HFFc6 (cell line): Measurements from ENCODE around the gene HNRNPH1. TPM values are rescaled to one million over a fixed set of nuclear protein-coding genes. Genes with fewer than 3 reads are reported as not detected.

ENCODE experiments used
- DNase-seq: peaks from one replicate; pipeline ENCODE4 v3.0.0-alpha.2; 2018
- H3K27ac Mint-ChIP-seq: 2 replicates; pipeline ENCODE4 v1.8.0; 2020; ENCODE audit warnings: mild to moderate bottlenecking, mixed read lengths
- H3K27me3 Mint-ChIP-seq: 2 replicates; pipeline ENCODE4 v1.8.0; 2021; ENCODE audit warnings: mild to moderate bottlenecking, moderate library complexity, mixed read lengths; ENCODE audit not compliant: insufficient read depth
- H3K36me3 Mint-ChIP-seq: 2 replicates; pipeline ENCODE4 v1.8.0; 2021; ENCODE audit warnings: low read depth, mixed read lengths
- H3K4me1 Mint-ChIP-seq: 2 replicates; pipeline ENCODE4 v1.8.0; 2020; ENCODE audit warnings: low read depth, mixed read lengths
- H3K4me3 Mint-ChIP-seq: 2 replicates; pipeline ENCODE4 v1.8.0; 2020; ENCODE audit warnings: mild to moderate bottlenecking, moderate library complexity, mixed read lengths
- H3K9me3 Mint-ChIP-seq: 2 replicates; pipeline ENCODE4 v1.8.0; 2020; ENCODE audit warnings: mild to moderate bottlenecking, mixed read lengths
- CTCF ChIP-seq: fragments of 200-600 bp; sonication (generic); IDR thresholded peaks from 2 replicates; pipeline ENCODE4 v1.5.0; 2021; ENCODE audit warnings: antibody characterized with exemption, mild to moderate bottlenecking
- total RNA-seq, 6 experiments: library from RNA; stranded (reverse); fragmentation: NEBNext Ultra II Directional; extraction: Animal tissue kit (Norgen Biotek cat#: 25700); gene quantifications; 2 replicates in 1 of 6; 3 replicates in 5 of 6; pipeline ENCODE4 v1.2.3, GENCODE V29; 2021

The HNRNPH1 gene
- total RNA-seq, 6 experiments from 2014 or later: 286 to 401 (median 358) TPM

- no peak for DNase-seq
- Mint-ChIP-seq H3K36me3 (peaks cover 12% of the 10 kb centered on the region), H3K9me3 (no peaks in the 10 kb centered on the region)
Observed at GRCh38 chr5:179577286-179577960, 46.0 kb downstream of the HNRNPH1 start.

GRCh38 chr5:179572386-179572785 is 51.1 kb downstream of the HNRNPH1 start:
- Mint-ChIP-seq H3K36me3 (peaks cover 24% of the 10 kb centered on the region), H3K4me3 (no peak overlapping the region), H3K9me3 (no peaks in the 10 kb centered on the region), H3K4me1 (no peaks in the 10 kb centered on the region), H3K27me3 (peaks cover 5% of the 10 kb centered on the region), H3K27ac (no peak overlapping the region)
- no peak for DNase-seq
- no peak for TF ChIP-seq CTCF

More at GRCh38 chr5:179577286-179577960, 46.0 kb downstream of the HNRNPH1 start:
- H3K27ac Mint-ChIP-seq: no peak overlapping the region
- H3K4me3 Mint-ChIP-seq: no peak overlapping the region
- TF ChIP-seq CTCF: no peak
- no peaks in the 10 kb centered on the region for H3K27me3 Mint-ChIP-seq
- H3K4me1 Mint-ChIP-seq: no peaks in the 10 kb centered on the region

- Mint-ChIP-seq H3K27ac (no peak overlapping the region), H3K27me3 (peaks cover 5% of the 10 kb centered on the region), H3K9me3 (no peaks in the 10 kb centered on the region), H3K36me3 (peaks cover 28% of the 10 kb centered on the region), H3K4me1 (no peaks in the 10 kb centered on the region), H3K4me3 (no peak overlapping the region)
- no peak for TF ChIP-seq CTCF
- DNase-seq: no peak
Observed at GRCh38 chr5:179568721-179569120, 54.8 kb downstream of the HNRNPH1 start.

- Mint-ChIP-seq H3K4me1 (peaks cover 5% of the 10 kb centered on the region; the same call in 1 of the 2 replicates), H3K27ac (no peak overlapping the region), H3K4me3 (no peak overlapping the region), H3K36me3 (peaks cover 30% of the 10 kb centered on the region), H3K27me3 (peaks cover 5% of the 10 kb centered on the region), H3K9me3 (no peaks in the 10 kb centered on the region)
- DNase-seq: no peak
- no peak for TF ChIP-seq CTCF
Observed at GRCh38 chr5:179564526-179564925, 58.9 kb downstream of the HNRNPH1 start.

Other genes with a start within 250 kb of the HNRNPH1 start
- 10 to 100 TPM; 34.3 to 37.2 (median 36.0) TPM for gene RUFY1, start 73.1 kb downstream of the HNRNPH1 start, total RNA-seq
- gene CBY3, start 57.4 kb upstream of the HNRNPH1 start, total RNA-seq: not detected
- gene CANX, start 75.3 kb upstream of the HNRNPH1 start, total RNA-seq: 100 to 1,000 TPM; 698 to 777 (median 770) TPM
- gene MAML1, start 109.2 kb upstream of the HNRNPH1 start, total RNA-seq: 10 to 100 TPM; 14.9 to 17.7 (median 16.5) TPM
- gene LTC4S, start 170.3 kb upstream of the HNRNPH1 start, total RNA-seq: not detected
- gene MGAT4B, start 183.2 kb upstream of the HNRNPH1 start, total RNA-seq: 100 to 1,000 TPM; 129 to 166 (median 148) TPM
- gene SQSTM1, start 197.2 kb upstream of the HNRNPH1 start, total RNA-seq: 100 to 1,000 TPM; 188 to 282 (median 280) TPM
- gene MRNIP, start 235.1 kb upstream of the HNRNPH1 start, total RNA-seq: 10 to 100 TPM in 3 of 6 experiments, 1 to 10 TPM in 3; 8.2 to 13.5 (median 9.9) TPM